Muscle of back (tissue), 11 donors: Measurements from ENCODE around the gene MED12L. TPM values are rescaled to one million over a fixed set of nuclear protein-coding genes. Genes with fewer than 3 reads are reported as not detected.

Experiments used
- DNase-seq, 3 donors: peaks; one replicate each; pipeline versions ENCODE4 v3.0.0 to v3.0.0-alpha.2; 2013
- polyA plus RNA-seq, 10 donors: library from polyadenylated mRNA; unstranded; fragments of 120-200 nt; gene quantifications; one replicate each; pipeline ENCODE4 v1.2.1, GENCODE V29; 2013; ENCODE audit not compliant: insufficient read length in 10 of 10

The MED12L gene
- polyA plus RNA-seq, 10 donors = 6.4 to 10.2 (median 7.7) TPM

DNA sequence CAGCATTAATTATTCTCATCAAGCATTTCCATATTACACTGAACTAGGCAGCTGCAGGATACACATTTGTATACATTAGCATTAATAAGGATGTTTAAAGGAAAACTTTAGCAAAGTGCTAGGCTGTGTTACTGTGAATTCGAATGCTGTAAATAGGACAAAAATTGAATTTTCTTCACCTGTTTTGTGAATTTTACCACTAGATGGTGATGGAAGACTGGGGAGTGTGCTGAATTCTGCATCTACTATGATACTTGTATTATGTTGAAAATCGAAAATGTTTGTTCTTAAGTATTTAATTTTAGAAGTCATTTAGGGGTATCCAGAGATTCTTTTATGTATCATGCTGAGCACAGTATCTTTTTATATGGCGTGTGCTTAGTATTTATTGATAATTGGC, 205.2 kb downstream of the MED12L start:
- peak in 2 of 3 donors; percentile 46 to 60 for DNase-seq

DNA sequence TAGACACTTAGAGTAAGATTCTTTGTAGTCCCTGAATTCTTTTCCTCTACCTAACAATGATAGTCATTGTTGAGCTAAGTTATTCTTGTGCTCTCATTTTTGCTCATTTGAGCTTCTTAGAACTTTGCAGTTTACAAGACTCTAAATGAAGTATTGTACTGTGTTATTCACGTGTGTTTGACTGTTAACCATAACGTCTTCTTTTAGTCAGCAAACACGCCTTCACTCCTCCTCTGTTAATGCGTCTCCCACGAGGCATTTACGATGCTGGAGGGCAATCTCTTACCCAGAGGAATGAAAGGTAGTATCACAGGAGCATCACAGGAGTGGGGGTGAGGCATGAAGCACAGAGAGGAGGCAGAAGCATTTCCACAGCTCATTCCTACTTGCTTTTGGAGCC, 207.7 kb downstream of the MED12L start:
- no peak for DNase-seq

DNA sequence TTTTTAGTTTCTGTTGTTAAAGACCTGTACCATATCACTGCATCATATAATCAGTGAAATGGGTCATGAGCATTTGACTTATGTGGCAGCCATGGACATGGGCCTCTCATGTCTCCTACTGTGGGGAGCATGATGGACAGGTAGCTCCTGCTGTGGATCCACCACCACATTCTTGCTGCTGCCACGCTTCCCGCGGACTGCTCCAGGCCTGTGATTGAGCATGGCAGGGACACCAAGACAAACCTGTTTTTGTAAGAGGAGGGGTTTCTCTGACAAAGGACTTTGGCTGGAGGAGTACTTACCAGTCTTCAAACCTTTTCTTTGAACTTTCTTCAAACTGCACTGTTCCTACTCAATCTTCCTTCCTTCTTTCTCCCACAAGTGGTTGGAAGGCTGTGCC, 210.8 kb downstream of the MED12L start:
- DNase-seq = no peak

DNA sequence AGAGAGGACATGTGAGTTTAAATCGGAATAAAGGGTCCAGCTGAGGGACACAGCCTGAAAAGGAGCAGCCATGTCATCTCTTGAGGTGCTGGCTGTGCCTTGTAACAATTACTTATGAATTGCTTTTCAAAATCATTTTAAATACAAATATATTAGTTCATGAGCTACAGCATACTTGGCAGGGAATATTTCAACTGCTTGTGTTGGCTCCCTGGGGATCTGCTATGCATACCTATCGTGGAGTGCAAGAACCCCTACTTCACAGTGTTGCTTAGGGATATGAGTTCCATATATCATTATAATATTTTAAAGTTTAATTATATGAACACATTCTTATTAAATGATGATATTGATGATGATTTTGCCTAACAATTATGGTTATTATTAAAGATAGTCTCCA, 212.0 kb downstream of the MED12L start:
- DNase-seq = no peak

DNA sequence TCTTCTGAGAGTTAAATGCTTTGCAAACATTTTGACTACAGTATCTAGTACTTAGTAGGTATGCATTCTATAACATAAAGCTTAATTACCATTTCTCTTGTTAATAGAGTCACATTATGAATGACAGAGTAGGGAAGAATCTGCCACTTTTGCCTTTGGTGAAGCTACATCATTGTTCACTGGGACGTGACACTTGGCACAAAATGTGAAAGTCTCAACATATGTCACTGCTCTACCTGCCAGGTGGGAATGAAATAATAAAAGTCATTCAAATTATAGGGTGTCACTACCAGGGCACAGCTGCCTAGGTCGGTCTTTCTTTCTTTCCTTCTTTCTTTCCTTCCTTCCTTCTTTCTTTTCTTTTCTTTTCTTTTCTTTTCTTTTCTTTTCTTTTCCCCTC, 213.5 kb downstream of the MED12L start:
- DNase-seq = no peak

DNA sequence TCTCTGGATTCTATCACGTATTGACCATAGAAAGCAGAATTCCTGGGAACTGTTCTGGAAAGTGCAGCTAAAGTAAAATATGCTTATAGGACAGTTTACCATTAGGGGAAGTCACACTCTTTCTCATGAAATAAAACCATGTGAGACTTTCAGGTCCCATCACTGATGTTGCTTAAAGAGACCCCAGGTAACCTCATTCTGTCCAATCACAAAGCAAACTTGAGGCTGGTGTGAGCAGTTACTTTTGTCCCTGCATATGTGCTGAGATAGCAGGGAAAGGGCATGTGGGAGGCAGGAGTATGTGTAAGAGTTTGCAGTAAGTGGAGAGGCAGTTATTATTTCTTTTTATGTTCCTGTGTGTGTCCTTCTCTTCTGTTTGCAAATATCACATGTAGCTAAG, 215.1 kb downstream of the MED12L start:
- DNase-seq = no peak

DNA sequence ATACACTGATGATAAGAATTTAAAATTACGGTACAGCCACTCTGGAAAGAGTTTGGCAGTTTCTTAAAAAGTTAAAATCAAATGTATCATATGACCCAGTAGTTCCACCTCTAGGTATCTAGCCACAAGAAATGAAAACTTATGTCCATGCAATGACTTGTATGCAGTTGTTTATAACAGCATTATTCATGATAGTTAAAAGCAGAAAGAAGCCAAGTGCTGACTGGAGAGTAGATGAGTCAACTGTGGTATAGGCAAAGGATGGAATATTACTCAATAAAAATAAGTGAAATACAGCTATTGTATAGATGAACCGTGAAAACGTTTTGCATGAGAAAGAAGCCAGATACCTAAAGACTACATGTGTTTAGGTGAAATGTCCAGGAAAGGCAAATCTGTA, 216.3 kb downstream of the MED12L start:
- peak in 1 of 3 donors; percentile 49 for DNase-seq

DNA sequence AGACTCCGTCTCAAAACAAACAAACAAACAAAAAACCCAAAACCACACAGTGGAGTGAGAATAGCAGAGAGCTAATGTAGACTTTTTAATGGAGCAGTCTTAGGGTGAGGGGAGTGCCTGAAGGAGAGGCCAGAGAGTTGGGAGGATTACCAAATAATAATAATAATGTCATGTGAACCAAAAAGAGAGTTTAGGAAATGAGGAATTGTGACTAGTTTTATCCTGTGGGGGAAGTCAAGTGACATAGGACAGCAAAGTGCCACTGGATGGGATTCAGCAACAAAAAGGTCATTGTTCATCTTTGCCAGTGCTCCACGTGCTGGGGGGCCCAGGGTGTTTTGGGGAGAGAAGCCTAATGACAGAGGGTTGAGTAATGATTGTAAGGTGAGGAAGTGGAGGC, 218.3 kb downstream of the MED12L start:
- no peak for DNase-seq

DNA sequence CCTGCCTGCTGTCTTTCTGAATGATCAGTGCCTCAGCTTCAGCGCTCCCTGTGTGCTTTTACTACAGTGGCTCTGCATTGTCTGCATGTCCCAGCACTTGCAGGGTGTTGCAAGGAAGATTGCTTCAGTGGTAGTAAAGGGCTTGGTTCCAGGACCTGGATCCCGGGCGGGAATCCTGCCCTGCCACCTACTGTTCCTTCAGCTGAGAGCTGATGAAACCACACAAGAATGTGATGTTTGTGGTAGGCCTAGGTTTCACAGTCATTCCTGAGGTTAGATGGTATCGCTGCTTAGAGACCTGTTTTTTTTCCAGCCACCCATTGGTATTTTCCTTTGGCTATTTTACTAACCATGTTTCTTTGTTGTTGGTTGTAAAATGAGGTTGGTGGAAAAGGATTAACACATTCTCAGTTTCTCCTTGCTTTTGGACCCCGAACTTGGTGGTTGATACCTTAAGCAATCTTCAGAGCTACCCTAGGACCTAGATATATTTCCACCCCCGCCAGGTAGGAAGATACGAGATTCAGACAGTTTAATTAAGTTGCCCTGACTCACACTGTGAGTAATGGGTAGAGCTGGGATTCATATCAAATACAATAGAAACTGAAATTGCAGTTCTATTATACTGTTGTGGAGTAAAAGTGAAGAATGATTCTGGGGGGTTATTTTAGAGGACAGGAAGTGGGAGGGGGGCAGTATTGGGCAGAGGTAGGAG, 219.8 kb downstream of the MED12L start:
- peak in 1 of 3 donors; percentile 95 for DNase-seq

DNA sequence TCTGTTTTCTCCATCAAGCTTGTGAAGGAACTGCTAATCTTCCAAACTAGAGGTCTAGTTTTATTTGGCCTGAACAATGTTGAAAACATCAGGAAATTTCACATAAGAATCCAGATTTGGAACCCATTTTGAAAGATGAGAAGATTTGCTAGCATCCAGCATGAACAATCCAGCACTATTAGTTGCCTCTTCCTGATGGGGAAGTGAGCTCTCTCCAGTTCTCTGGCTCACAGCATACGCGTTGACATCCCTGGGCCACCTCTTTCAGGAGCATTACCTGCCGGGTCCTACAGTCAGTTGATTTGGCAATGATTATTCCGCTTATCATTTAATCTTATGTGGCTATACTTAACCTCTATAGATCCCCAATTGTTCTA, 220.3 kb downstream of the MED12L start:
- no peak for DNase-seq

DNA sequence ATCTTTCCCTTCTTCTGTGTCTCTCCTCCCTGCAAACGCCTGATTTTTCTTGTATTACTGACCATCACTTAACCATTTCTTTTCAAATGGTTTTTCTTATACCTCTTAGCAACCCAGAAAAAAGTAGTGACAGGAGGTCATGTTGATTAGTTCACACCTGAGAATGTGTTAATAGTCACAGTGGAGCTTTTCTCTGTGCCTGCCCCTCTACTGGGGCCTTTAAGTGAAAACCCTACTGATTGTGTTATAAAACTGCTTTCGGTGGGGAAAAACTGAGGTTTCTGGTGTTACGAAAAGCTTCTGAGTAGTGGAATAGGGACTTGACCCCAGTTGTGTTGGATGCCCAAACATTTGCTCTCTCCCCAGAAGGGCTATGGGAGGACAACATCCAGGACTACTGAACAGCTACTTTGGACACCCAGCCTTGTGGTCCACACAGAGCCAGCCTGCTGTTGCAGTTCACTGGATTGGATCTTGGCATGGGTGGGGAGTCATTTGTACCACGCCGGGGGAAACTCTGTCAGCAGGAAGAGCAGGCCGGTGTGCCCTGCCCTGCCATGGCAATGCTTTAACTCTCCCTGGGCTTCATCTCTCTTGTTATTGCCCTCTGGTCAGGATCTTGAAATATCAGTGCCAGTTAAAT, 220.8 kb downstream of the MED12L start:
- no peak for DNase-seq

DNA sequence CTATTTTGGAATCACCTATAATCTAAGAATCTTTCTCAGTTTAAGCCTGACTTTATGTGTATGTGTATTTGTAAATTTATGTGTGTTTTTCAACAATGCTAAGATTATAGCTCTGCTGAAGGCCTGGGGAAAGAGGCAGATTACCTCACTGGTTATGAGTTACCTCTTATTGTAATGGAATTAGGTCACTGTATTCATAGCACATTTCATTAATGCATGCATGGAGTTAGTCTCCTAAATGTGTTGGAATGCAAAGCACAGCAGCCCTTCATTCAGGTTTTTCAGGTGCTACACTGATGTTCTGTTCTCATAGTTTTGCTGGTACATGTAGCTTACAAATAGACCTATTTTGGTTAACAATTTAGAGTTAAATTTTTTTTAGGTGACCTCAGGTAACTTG, 221.7 kb downstream of the MED12L start:
- no peak for DNase-seq

DNA sequence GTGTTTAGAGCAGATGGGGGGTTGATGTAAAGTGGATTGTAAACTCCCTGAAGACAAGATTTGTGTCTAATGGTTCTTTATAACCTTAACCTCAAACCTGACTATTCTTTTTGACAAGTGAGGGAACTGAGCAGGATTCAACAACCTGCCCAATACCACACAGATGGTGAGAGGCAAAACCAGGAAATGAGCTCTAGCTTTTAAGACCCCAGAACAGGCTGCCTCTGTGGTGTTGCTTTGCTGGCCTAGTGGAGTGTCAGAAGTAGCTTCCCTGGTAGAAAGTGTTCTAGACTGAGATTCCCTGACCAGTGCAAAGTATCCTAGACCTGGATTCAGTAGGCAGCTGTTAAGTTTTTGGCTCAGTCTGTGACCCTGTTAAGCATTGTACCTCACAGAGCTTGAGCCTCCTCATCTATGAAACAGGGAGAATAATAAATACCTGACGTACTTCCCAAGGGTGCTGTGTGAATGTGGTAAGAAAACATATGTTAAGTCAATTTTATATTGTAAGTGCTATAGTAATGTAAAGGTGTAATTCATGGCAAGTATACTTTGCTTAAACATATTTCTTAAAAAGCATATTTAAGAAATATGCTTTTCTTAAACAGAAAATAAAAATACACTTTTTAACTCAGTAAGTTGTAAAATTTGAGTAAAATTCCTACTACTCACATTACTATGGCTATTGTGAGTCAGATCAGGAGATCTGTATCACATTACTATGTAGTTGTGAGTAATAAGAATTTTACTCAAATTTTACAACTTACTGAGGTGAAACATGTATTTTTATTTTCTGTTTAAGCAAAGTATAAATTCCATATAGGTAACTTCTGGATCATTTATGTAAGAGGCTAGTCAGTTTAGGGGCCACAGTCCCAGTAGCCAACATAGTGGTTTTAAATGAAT, 222.4 kb downstream of the MED12L start:
- DNase-seq = no peak

DNA sequence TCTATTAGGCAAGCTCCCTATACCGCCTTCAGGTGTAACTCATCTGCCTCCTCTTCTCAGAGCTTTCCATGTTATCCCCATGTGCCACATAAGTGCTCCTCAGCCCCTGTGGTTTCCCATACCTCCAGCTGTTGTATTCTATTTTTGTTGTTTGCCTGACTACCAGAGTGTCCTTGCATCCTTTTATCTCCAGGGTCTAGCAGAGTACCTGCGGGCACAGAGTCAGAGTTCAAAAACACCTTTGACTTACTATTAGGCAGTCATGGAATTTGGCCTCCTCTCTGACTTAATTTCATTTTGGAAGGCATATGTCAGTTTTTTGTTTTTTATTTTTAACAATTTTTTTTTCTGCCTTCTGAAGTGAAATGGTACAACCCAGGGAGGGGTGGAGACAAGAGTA, 224.1 kb downstream of the MED12L start:
- DNase-seq = no peak

DNA sequence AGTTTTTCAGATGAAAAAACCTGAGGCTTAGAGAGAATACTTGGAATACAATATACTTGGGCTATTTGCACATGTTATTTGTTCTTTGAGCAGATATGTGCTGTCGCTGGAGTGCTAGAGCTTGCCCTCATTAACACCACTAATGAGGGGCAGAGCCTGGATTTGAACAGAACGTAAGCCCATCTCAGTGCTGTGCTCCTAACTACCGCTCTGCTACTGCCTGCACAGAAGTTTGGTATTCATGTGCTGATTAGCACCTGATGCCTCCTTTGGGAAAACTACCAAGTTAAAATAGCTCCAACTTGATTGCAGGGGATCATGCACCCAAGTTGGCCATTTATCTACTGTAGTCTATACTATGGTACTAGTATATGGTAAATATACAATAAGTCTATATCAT, 227.5 kb downstream of the MED12L start:
- DNase-seq = no peak

DNA sequence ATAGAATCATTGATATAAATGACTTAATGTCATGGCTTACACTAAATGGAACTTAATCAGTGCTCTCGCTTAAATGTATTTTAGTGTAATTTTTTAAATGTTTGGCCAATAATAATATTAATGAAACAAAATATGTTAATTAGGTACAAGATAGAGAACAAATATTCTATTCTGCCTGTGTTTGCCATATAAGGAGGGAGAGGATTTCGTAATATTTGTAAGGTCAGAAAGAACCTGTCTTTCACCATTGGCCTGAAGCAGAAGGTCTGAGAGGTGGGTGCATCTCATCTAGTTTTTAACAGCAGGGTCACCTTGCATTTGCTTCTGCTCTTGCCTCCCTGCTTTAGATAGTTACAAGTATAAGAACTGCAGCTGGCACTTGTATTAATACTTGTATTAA, 228.7 kb downstream of the MED12L start:
- no peak for DNase-seq

DNA sequence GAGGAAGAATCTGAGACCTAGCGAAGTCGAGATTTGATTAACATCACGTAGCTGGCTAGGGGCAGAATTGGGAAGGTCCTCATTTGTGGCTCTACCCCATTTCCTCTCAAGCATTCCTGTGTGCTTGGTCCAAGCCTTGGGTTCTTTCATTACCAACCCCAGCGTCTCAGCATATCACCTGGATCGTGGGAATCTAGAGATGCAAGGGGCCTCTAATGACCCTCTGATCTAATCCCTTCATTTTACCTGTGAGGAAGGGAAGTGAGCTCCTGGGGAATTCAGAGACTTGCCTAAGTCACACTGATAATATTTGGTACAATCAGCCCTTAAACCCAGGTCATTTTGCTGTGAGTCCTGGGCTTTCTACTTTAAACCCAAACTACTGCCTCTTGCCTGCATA, 229.1 kb downstream of the MED12L start:
- no peak for DNase-seq

DNA sequence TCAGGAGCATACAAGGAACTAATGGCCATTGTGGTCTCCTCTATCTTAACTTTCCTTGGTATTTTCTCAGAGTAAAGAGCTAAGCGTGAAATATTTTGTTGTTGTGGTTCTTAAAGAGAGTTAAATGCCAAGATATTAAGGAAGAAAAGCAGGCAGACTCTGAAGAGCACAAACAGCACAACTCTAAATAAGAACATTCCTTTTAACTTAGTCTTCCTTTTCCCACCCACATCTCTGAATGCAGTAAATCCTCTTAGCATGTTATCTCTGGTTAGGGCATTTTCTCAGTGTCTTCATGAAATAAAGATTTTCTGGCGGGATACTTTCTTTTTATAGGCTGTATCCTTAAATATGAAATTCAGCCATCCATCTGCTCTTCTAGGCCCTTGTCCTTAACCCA, 229.7 kb downstream of the MED12L start:
- DNase-seq = no peak

DNA sequence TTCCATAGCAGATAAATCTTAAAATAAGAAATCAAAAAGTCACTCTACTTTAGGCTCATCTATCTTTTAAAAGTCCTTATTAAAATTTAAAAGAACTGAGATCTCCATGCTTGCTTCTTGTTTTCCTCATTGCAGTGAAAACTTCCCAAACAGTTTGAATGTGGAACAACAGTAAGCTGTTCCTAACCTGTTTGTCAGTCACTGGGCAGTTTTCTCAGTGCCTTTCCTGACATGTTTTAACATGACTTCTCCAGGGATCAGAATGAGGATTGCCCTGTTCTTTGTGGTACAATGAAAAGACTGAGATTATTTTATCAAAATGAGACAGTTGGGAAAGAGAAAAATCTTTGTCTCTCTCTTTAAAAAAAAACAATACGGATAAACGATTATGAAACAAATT, 230.4 kb downstream of the MED12L start:
- DNase-seq = no peak

DNA sequence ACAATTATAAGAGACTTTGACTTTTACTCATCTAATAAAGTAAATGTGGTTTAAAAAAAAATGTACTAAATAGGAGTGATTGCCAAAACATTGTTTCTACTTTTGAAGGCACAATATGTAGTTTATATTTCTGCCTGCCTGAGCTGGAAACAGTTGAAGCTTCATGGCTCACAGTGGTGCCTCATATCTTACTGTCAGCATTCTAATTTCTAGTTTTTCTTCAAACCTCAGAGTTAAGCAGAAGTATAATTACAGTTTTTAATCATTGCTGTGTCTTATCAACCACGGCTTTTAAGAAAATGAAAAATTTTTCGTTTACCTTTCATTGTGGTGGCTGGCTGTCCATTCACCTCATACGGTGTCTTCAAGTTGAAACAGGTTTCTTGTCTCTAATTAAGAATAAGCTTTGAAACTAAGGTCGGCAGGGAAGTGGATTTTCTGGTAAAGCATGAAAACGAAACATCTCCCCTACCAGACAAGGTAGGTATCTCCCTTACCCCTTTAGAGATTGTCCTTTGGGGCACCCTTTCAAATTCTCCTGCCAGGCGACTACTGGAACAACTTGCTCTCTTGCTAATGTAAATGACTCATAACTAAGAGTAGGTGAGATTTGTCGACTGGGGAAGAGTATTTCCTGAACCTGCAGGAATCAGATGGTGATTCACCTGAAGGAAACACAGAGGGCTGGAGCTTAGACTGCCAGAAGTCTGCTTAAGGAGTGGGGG, 231.0 kb downstream of the MED12L start, which contains the start of gene GPR87:
Gene GPR87, minus strand, starts transcription at position 554 of the 725 bp plus-strand sequence. CDS start 16,720 bp downstream, outside the sequence.
- DNase-seq = no peak

DNA sequence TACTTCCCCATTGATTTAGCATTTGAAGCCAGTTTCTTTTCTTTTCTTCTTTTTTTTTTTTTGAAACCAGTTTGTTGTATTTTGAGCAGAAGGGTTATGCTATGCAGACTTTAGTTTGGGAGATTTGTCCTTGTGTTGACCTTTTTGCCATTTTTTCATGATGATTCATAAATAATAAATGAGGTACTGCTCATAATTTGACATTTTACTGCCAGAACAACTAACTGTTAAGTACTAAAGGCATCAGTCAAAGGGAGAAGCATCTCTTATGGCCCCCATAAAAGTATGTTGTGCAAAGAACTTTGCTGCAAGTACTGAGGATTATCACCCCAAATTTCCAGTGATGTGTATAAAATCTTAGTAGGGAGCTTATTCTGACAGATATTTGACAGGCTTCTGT, 232.8 kb downstream of the MED12L start:
- peak in 1 of 3 donors; percentile 52 for DNase-seq

DNA sequence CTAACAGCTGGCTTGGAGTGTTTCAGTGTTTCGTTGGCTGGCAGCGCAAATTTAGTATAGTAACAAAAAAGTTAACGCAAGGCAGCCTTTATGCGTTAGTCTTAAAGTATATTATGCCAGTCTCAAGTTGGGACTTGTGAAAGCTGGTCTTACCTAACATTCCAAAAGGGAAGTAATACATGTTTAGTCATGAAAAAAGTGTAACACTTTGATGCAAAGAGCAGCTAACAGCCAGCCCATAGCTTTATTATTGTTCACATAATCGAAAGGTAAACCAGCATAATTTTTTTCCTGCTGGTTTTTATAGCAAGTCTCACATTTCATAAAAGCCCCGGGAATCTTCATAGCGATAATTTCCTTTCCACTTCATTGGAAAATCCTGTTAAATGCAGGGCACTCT, 233.5 kb downstream of the MED12L start:
- no peak for DNase-seq
